H9 (cell line): ENCODE results near the gene ODF4. TPM values are rescaled to one million over a fixed set of nuclear protein-coding genes. Genes with fewer than 3 reads are reported as not detected.
A peak's percentile ranks its signal among the peaks of the same experiment; 100 is the strongest.

Experiments
- DNase-seq: peaks from one replicate; pipeline ENCODE4 v3.0.0-alpha.2; 2017
- H2AFZ ChIP-seq: one replicate; pipeline ENCODE4 v1.6.1; 2013; ENCODE audit warnings: mild to moderate bottlenecking, low read length, control low read depth, moderate library complexity
- H2AK5ac ChIP-seq: 2 replicates; pipeline ENCODE4 v1.6.1; 2013; ENCODE audit warnings: low read length, control low read depth, mixed read lengths; ENCODE audit not compliant: insufficient read length
- H2BK120ac ChIP-seq: one replicate; pipeline ENCODE4 v1.6.1; 2013; ENCODE audit warnings: low read depth, mild to moderate bottlenecking, low read length, control low read depth, inconsistent platforms; ENCODE audit not compliant: poor library complexity, severe bottlenecking
- H2BK12ac ChIP-seq: 2 replicates; pipeline ENCODE4 v1.6.1; 2013; ENCODE audit warnings: low read length, control low read depth, mixed read lengths, low read depth; ENCODE audit not compliant: insufficient read length
- H2BK15ac ChIP-seq: 2 replicates; pipeline ENCODE4 v1.6.1; 2013; ENCODE audit warnings: low read depth, low read length, control low read depth
- H2BK20ac ChIP-seq: one replicate; pipeline ENCODE4 v1.6.1; 2013; ENCODE audit warnings: low read depth, mild to moderate bottlenecking, low read length, control low read depth, inconsistent platforms; ENCODE audit not compliant: poor library complexity, severe bottlenecking
- H2BK5ac ChIP-seq: 2 replicates; pipeline ENCODE4 v1.6.1; 2013; ENCODE audit warnings: low read length, control low read depth, mixed read lengths; ENCODE audit not compliant: insufficient read length
- H3K14ac ChIP-seq: 2 replicates; pipeline ENCODE4 v1.6.1; 2013; ENCODE audit warnings: low read length, control low read depth; ENCODE audit not compliant: insufficient read depth
- H3K18ac ChIP-seq: 2 replicates; pipeline ENCODE4 v1.6.1; 2013; ENCODE audit warnings: low read depth, mild to moderate bottlenecking, mixed read lengths, low read length, control low read depth; ENCODE audit not compliant: insufficient read length
- H3K23ac ChIP-seq: 2 replicates; pipeline ENCODE4 v1.6.1; 2013; ENCODE audit warnings: low read length, control low read depth, mixed read lengths, low read depth; ENCODE audit not compliant: insufficient read length
- H3K23me2 ChIP-seq: 2 replicates; pipeline ENCODE4 v1.6.1; 2013; ENCODE audit warnings: low read depth, mild to moderate bottlenecking, mixed read lengths, low read length, control low read depth; ENCODE audit not compliant: insufficient read length, poor library complexity, severe bottlenecking
- H3K27ac ChIP-seq: 2 replicates; pipeline ENCODE4 v1.5.1; 2013; ENCODE audit warnings: low read length, control low read depth, mixed read lengths, low read depth; ENCODE audit not compliant: insufficient read length
- H3K27me3 ChIP-seq: 2 replicates; pipeline ENCODE4 v1.6.1; 2013; ENCODE audit warnings: low read length, control low read depth, inconsistent platforms; ENCODE audit not compliant: insufficient read depth
- H3K4ac ChIP-seq: 2 replicates; pipeline ENCODE4 v1.6.1; 2013; ENCODE audit warnings: low read depth, mild to moderate bottlenecking, control low read depth, inconsistent platforms, low read length, moderate library complexity
- H3K4me1 ChIP-seq: 2 replicates; pipeline ENCODE4 v1.6.1; 2013; ENCODE audit warnings: low read length, control low read depth, inconsistent platforms; ENCODE audit not compliant: insufficient read depth
- H3K4me2 ChIP-seq: 2 replicates; pipeline ENCODE4 v1.6.1; 2013; ENCODE audit warnings: low read length, control low read depth, mixed read lengths; ENCODE audit not compliant: insufficient read length, insufficient read depth
- H3K56ac ChIP-seq: 2 replicates; pipeline ENCODE4 v1.6.1; 2013; ENCODE audit warnings: low read depth, mild to moderate bottlenecking, mixed read lengths, low read length, control low read depth; ENCODE audit not compliant: insufficient read length
- H3K79me1 ChIP-seq: 2 replicates; pipeline ENCODE4 v1.6.1; 2013; ENCODE audit warnings: low read depth, mild to moderate bottlenecking, moderate library complexity, low read length, control low read depth, inconsistent platforms; ENCODE audit not compliant: insufficient read depth, poor library complexity, severe bottlenecking
- H3K79me2 ChIP-seq: 2 replicates; pipeline ENCODE4 v1.6.1; 2013; ENCODE audit warnings: low read length, control low read depth, inconsistent platforms; ENCODE audit not compliant: insufficient read depth
- H3K9ac ChIP-seq: 2 replicates; pipeline ENCODE4 v1.6.1; 2013; ENCODE audit warnings: low read length, control low read depth, mixed read lengths; ENCODE audit not compliant: insufficient read length; ENCODE audit errors: extremely low read depth
- H3K9me3 ChIP-seq: one replicate; pipeline ENCODE4 v1.6.1; 2013; ENCODE audit warnings: low read depth, low read length, inconsistent platforms; ENCODE audit not compliant: control insufficient read depth
- H3T11ph ChIP-seq: one replicate; pipeline ENCODE4 v1.6.1; 2013; ENCODE audit warnings: mild to moderate bottlenecking, low read length, control low read depth, inconsistent platforms
- H4K20me1 ChIP-seq: one replicate; pipeline ENCODE4 v1.6.1; 2013; ENCODE audit not compliant: control insufficient read depth, insufficient read length, insufficient read depth
- H4K5ac ChIP-seq: 2 replicates; pipeline ENCODE4 v1.6.1; 2013; ENCODE audit warnings: low read depth, mild to moderate bottlenecking, mixed read lengths, low read length, control low read depth; ENCODE audit not compliant: insufficient read length
- H4K8ac ChIP-seq: replicated peaks from 2 replicates; pipeline ENCODE4 v1.6.1; 2013; ENCODE audit warnings: low read length, control low read depth, mixed read lengths, low read depth; ENCODE audit not compliant: insufficient read length
- H4K91ac ChIP-seq: 2 replicates; pipeline ENCODE4 v1.6.1; 2013; ENCODE audit warnings: low read depth, mild to moderate bottlenecking, moderate library complexity, mixed read lengths, low read length, control low read depth; ENCODE audit not compliant: insufficient read length
- H3K27ac Mint-ChIP-seq, 3 experiments: 2 replicates in 2 of 3; 3 replicates in 1 of 3; pipeline ENCODE4 v1.8.0; 2020 to 2021; ENCODE audit warnings: mixed read lengths in 3 of 3, mild to moderate bottlenecking in 1 of 3, moderate library complexity in 1 of 3
- H3K27me3 Mint-ChIP-seq: 2 replicates; pipeline ENCODE4 v1.8.0; 2021; ENCODE audit warnings: low read depth, mild to moderate bottlenecking, moderate library complexity, mixed read lengths
- H3K36me3 Mint-ChIP-seq, 3 experiments: 2 replicates in 2 of 3; 3 replicates in 1 of 3; pipeline ENCODE4 v1.8.0; 2020 to 2021; ENCODE audit warnings: low read depth in 3 of 3, mixed read lengths in 3 of 3; ENCODE audit not compliant: insufficient read depth in 1 of 3
- H3K4me1 Mint-ChIP-seq, 2 experiments: 2 replicates each; pipeline ENCODE4 v1.8.0; 2020; ENCODE audit warnings: mixed read lengths in 2 of 2
- H3K4me3 Mint-ChIP-seq, 2 experiments: 2 replicates in 1 of 2; 3 replicates in 1 of 2; pipeline ENCODE4 v1.8.0; 2020 to 2021; ENCODE audit warnings: mild to moderate bottlenecking in 2 of 2, mixed read lengths in 2 of 2, moderate library complexity in 1 of 2
- H3K9me3 Mint-ChIP-seq, 2 experiments: 2 replicates in 1 of 2; 3 replicates in 1 of 2; pipeline ENCODE4 v1.8.0; 2020; ENCODE audit warnings: mild to moderate bottlenecking in 2 of 2, mixed read lengths in 2 of 2, moderate library complexity in 1 of 2
- WGBS: extraction: QIAGEN DNeasy Blood & Tissue Kit; methylation state at CpG from one replicate; pipeline ENCODE4 v1.1.7; 2013; ENCODE audit warnings: missing lambda C conversion rate, low lambda C conversion rate, mixed read lengths; ENCODE audit not compliant: insufficient read length; ENCODE audit errors: extremely low coverage; 5-methylcytosine and 5-hydroxymethylcytosine counted together
- total RNA-seq: library from RNA; stranded (reverse); gene quantifications from 2 replicates; pipeline ENCODE4 v1.2.1, GENCODE V29; 2021
- TF ChIP-seq, protein P1 (sequence below): fragments of 200-600 bp; sonication (generic); conservative IDR thresholded peaks from 3 replicates; pipeline ENCODE4 v1.8.0; 2021; ENCODE audit warnings: antibody characterized with exemption, mild to moderate bottlenecking

ODF4 gene
- total RNA-seq, 1 experiment from 2014 or later: not detected

DNA sequence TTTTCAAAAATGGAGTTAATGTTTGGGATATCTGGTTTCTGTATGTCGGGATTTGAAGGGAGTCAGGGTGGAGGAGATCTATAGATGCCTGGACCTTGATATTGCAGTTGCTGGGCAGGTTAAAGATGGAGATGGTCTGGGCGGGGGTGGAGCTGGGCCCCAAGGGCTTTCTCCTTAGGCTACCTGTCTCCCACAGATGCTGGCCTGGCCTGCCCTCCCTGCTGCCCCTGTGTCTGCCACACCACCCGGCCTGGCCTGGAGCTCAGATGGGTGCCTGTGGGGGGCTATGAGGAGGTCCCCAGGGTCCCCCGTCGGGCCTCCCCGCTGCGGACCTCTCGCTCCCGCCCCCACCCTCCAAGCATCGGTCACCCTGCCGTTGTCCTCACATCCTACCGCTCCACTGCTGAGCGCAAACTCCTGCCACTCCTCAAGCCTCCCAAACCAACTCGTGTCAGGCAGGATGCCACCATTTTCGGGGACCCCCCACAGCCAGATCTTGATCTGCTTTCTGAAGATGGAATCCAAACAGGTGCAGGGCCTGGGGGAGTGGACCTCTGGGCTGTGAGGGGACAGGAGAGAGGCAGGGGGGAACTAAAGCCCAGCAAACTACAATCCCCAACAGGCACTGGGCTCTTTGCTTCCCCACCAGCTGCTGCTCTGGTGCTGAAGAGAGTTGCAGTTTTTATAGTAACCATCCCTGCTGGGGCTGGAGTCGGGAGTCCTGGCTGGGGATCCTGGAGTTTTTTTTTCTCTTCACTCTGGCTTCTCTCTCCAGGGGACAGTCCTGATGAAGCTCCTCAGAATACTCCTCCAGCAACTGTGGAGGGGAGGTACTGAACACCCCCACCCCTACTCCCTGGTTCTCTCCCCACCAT, 26.7 kb upstream of the ODF4 start:
- Histone ChIP-seq H3K9me3 (no peaks in the 10 kb centered on the region), H2BK15ac (no peak overlapping the region), H3K18ac (no peak overlapping the region), H3K4ac (no peak overlapping the region), H4K8ac (no peak overlapping the region), H3T11ph (no peak overlapping the region), H4K20me1 (no peaks in the 10 kb centered on the region), H2BK12ac (no peak overlapping the region), H3K23me2 (peaks cover 14% of the 10 kb centered on the region), H2AK5ac (no peak overlapping the region), H2BK5ac (no peak overlapping the region), H3K27me3 (no peaks in the 10 kb centered on the region; the same call in 1 of the 2 replicates), H3K79me1 (no peaks in the 10 kb centered on the region), H3K14ac (no peak overlapping the region), H4K5ac (no peak overlapping the region), H3K4me2 (no peak overlapping the region), H2BK20ac (no peak overlapping the region), H3K4me1 (no peaks in the 10 kb centered on the region), H3K9ac (no peak overlapping the region), H2BK120ac (no peak overlapping the region), H2AFZ (no peak overlapping the region), H3K27ac (no peak overlapping the region), H4K91ac (no peak overlapping the region), H3K23ac (no peak overlapping the region), H3K56ac (no peak overlapping the region), H3K79me2 (no peaks in the 10 kb centered on the region)
- Mint-ChIP-seq H3K36me3 (no peaks in the 10 kb centered on the region), H3K27ac (no peak overlapping the region), H3K4me3 (peak overlapping the region in 1 of 2 experiments; percentile 9; a peak in 2 of 5 replicates), H3K27me3 (peaks cover 42% of the 10 kb centered on the region), H3K9me3 (no peaks in the 10 kb centered on the region; a peak in 2 of 5 replicates), H3K4me1 (peaks cover 27 to 43% of the 10 kb centered on the region in 2 experiments)
- DNase-seq: no peak
- TF ChIP-seq, protein P1, sequence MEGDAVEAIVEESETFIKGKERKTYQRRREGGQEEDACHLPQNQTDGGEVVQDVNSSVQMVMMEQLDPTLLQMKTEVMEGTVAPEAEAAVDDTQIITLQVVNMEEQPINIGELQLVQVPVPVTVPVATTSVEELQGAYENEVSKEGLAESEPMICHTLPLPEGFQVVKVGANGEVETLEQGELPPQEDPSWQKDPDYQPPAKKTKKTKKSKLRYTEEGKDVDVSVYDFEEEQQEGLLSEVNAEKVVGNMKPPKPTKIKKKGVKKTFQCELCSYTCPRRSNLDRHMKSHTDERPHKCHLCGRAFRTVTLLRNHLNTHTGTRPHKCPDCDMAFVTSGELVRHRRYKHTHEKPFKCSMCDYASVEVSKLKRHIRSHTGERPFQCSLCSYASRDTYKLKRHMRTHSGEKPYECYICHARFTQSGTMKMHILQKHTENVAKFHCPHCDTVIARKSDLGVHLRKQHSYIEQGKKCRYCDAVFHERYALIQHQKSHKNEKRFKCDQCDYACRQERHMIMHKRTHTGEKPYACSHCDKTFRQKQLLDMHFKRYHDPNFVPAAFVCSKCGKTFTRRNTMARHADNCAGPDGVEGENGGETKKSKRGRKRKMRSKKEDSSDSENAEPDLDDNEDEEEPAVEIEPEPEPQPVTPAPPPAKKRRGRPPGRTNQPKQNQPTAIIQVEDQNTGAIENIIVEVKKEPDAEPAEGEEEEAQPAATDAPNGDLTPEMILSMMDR: no peak
- no CpG with 5 or more reads among the region's 16 CpGs for WGBS
